CD14-positive monocyte (primary cell): ENCODE data around the gene FGFR4. TPM values are rescaled to one million over a fixed set of nuclear protein-coding genes. Genes with fewer than 3 reads are reported as not detected.

Source experiments
- DNase-seq, 3 donors: peaks; one replicate each; pipeline ENCODE4 v3.0.0-alpha.2; 2011 to 2022
- H2AFZ ChIP-seq: 2 replicates; pipeline ENCODE4 v1.6.0; 2012; ENCODE audit warnings: mild to moderate bottlenecking, low read depth, low read length, inconsistent platforms; ENCODE audit not compliant: insufficient read depth, poor library complexity, severe bottlenecking
- H3K27ac ChIP-seq, 2 donors: 1 replicate in 1 of 2; 2 replicates in 1 of 2; pipeline ENCODE4 v1.5.1; 2012 to 2013; ENCODE audit warnings: low read length in 2 of 2, control low read depth in 1 of 2, inconsistent platforms in 1 of 2, low read depth in 1 of 2, mild to moderate bottlenecking in 1 of 2
- H3K27me3 ChIP-seq, 2 donors: one replicate each; pipeline versions ENCODE4 v1.6.0 to v1.6.1; 2011 to 2013; ENCODE audit warnings: low read length in 2 of 2; ENCODE audit not compliant: control insufficient read depth in 2 of 2, insufficient read depth in 2 of 2
- H3K36me3 ChIP-seq, 2 donors: replicated peaks in 1 of 2; 1 replicate in 1 of 2; 2 replicates in 1 of 2; pipeline versions ENCODE4 v1.5.1 to v1.6.1; 2012 to 2013; ENCODE audit warnings: low read length in 2 of 2, control low read depth in 1 of 2, inconsistent platforms in 1 of 2, mild to moderate bottlenecking in 1 of 2; ENCODE audit not compliant: insufficient read depth in 2 of 2, control insufficient read depth in 1 of 2
- H3K4me1 ChIP-seq, 2 donors: 1 replicate in 1 of 2; 2 replicates in 1 of 2; pipeline versions ENCODE4 v1.5.1 to v1.6.1; 2012 to 2013; ENCODE audit warnings: low read length in 2 of 2, control low read depth in 1 of 2, inconsistent platforms in 1 of 2, mild to moderate bottlenecking in 1 of 2, moderate library complexity in 1 of 2; ENCODE audit not compliant: insufficient read depth in 2 of 2, control insufficient read depth in 1 of 2
- H3K4me2 ChIP-seq: replicated peaks from 2 replicates; pipeline ENCODE3; 2012; ENCODE audit warnings: low read length, moderate library complexity, mild to moderate bottlenecking; ENCODE audit not compliant: poor library complexity, severe bottlenecking; ENCODE audit errors: extremely low read depth
- H3K4me3 ChIP-seq, 3 experiments: fragments of 200-600 bp in 1 of 3; sonication (generic) in 1 of 3; replicated peaks in 1 of 3; 1 replicate in 2 of 3; 2 replicates in 1 of 3; pipeline ENCODE4 v1.5.1; 2011 to 2013; ENCODE audit warnings: low read length in 3 of 3, mild to moderate bottlenecking in 3 of 3, control low read depth in 2 of 3, low read depth in 2 of 3, inconsistent platforms in 1 of 3, moderate library complexity in 1 of 3
- H3K79me2 ChIP-seq: 2 replicates; pipeline ENCODE4 v1.6.0; 2012; ENCODE audit warnings: mild to moderate bottlenecking, control low read depth, inconsistent platforms, low read length, moderate library complexity; ENCODE audit not compliant: insufficient read depth
- H3K9ac ChIP-seq: 2 replicates; pipeline ENCODE4 v1.6.0; 2017; ENCODE audit warnings: low read length, mild to moderate bottlenecking; ENCODE audit not compliant: insufficient read depth, poor library complexity, severe bottlenecking
- H3K9me3 ChIP-seq, 2 donors: replicated peaks in 1 of 2; 1 replicate in 1 of 2; 2 replicates in 1 of 2; pipeline versions ENCODE4 v1.5.1 to v1.6.1; 2012 to 2013; ENCODE audit warnings: low read length in 2 of 2, control low read depth in 1 of 2; ENCODE audit not compliant: control insufficient read depth in 1 of 2, insufficient read depth in 1 of 2
- H4K20me1 ChIP-seq: 2 replicates; pipeline ENCODE4 v1.6.0; 2012; ENCODE audit warnings: mild to moderate bottlenecking, low read length, control low read depth, moderate library complexity; ENCODE audit not compliant: insufficient read depth
- H3K27ac Mint-ChIP-seq, 7 donors: one replicate each; pipeline ENCODE4 v1.8.0; 2020; ENCODE audit warnings: mild to moderate bottlenecking in 7 of 7, mixed read lengths in 7 of 7, moderate library complexity in 6 of 7, inconsistent platforms in 2 of 7
- H3K27me3 Mint-ChIP-seq, 3 donors: one replicate each; pipeline ENCODE4 v1.8.0; 2021 to 2022; ENCODE audit warnings: low read depth in 3 of 3, mild to moderate bottlenecking in 3 of 3, mixed read lengths in 3 of 3, moderate library complexity in 3 of 3, inconsistent platforms in 1 of 3
- H3K36me3 Mint-ChIP-seq, 2 donors: one replicate each; pipeline ENCODE4 v1.8.0; 2020; ENCODE audit warnings: mixed read lengths in 2 of 2, inconsistent platforms in 1 of 2, mild to moderate bottlenecking in 1 of 2
- H3K4me1 Mint-ChIP-seq: one replicate; pipeline ENCODE4 v1.8.0; 2020; ENCODE audit warnings: mild to moderate bottlenecking, mixed read lengths
- H3K4me3 Mint-ChIP-seq, 2 donors: one replicate each; pipeline ENCODE4 v1.8.0; 2020; ENCODE audit warnings: mild to moderate bottlenecking in 2 of 2, mixed read lengths in 2 of 2, moderate library complexity in 1 of 2
- H3K9me3 Mint-ChIP-seq, 7 donors: one replicate each; pipeline ENCODE4 v1.8.0; 2020 to 2022; ENCODE audit warnings: mixed read lengths in 7 of 7, mild to moderate bottlenecking in 6 of 7, moderate library complexity in 6 of 7, inconsistent platforms in 2 of 7
- WGBS: methylation state at CpG from one replicate; pipeline ENCODE4 v1.1.5; 2013; ENCODE audit warnings: missing lambda C conversion rate; ENCODE audit not compliant: insufficient coverage; 5-methylcytosine and 5-hydroxymethylcytosine counted together
- intact Hi-C, 2 donors: fragments of 100-400 bp; cut with micrococcal nuclease; formaldehyde crosslinking; loops; one replicate each; pipeline versions ENCODE4 v1.15.0 to v1.15.1; 2023
- polyA plus RNA-seq, 3 donors: library from polyadenylated mRNA; depleted of rRNA in 1 of 3; unstranded in 2 of 3; stranded (reverse) in 1 of 3; fragments of 300-500 nt in 2 of 3; fragments of >200 nt in 1 of 3; fragmentation: Illumina TruSeq in 2 of 3; gene quantifications; 1 replicate in 2 of 3; 2 replicates in 1 of 3; pipeline ENCODE4 v1.2.3, GENCODE V29; 2012 to 2021
- TF ChIP-seq, protein P1 (sequence below): fragments of 200-600 bp; IDR thresholded peaks from one replicate; pipeline ENCODE4 v1.8.0; 2022; ENCODE audit warnings: antibody characterized with exemption, mild to moderate bottlenecking

FGFR4 gene
- polyA plus RNA-seq, 3 donors: 0.39 TPM; not detected in 2

GRCh38 chr5:177133096-177133852 is 46.6 kb downstream of the FGFR4 start, which contains the start of gene NSD1:
NSD1 (plus strand) TSS chr5:177133773; CDS start chr5:177135104, 1,331 bp downstream.
- Histone ChIP-seq H3K79me2 (peaks cover 44% of the 10 kb centered on the region), H4K20me1 (peaks cover 28% of the 10 kb centered on the region), H3K9ac (peak within 1 kb of the TSS; percentile 96), H3K9me3 (no peaks in the 10 kb centered on the region), H3K27me3 (no peaks in the 10 kb centered on the region), H3K36me3 (peaks cover 24 to 34% of the 10 kb centered on the region in 2 donors), H3K4me2 (peak within 1 kb of the TSS; percentile 85), H2AFZ (peak within 1 kb of the TSS; percentile 97), H3K27ac (peak within 1 kb of the TSS; percentile 82 to 97), H3K4me1 (peaks cover 42 to 62% of the 10 kb centered on the region in 2 donors), H3K4me3 (peak within 1 kb of the TSS; percentile 60 to 84 (median 66))
- H3K4me3 Mint-ChIP-seq: peak within 1 kb of the TSS; percentile 82 to 92
- H3K4me1 Mint-ChIP-seq: peaks cover 43% of the 10 kb centered on the region
- peak; percentile 92 to 95 (median 94) for DNase-seq
- WGBS: 1% methylated on average over 76 of the region's 93 CpGs
- H3K36me3 Mint-ChIP-seq: peaks cover 20 to 27% of the 10 kb centered on the region in 2 donors
- no peaks in the 10 kb centered on the region for H3K27me3 Mint-ChIP-seq
- intact Hi-C loops: no loop called here
- H3K9me3 Mint-ChIP-seq: peaks cover 0 to 2% (median 0%) of the 10 kb centered on the region in 7 donors
- peak within 1 kb of the TSS; percentile 75 to 93 (median 91) for H3K27ac Mint-ChIP-seq
- TF ChIP-seq, protein P1, sequence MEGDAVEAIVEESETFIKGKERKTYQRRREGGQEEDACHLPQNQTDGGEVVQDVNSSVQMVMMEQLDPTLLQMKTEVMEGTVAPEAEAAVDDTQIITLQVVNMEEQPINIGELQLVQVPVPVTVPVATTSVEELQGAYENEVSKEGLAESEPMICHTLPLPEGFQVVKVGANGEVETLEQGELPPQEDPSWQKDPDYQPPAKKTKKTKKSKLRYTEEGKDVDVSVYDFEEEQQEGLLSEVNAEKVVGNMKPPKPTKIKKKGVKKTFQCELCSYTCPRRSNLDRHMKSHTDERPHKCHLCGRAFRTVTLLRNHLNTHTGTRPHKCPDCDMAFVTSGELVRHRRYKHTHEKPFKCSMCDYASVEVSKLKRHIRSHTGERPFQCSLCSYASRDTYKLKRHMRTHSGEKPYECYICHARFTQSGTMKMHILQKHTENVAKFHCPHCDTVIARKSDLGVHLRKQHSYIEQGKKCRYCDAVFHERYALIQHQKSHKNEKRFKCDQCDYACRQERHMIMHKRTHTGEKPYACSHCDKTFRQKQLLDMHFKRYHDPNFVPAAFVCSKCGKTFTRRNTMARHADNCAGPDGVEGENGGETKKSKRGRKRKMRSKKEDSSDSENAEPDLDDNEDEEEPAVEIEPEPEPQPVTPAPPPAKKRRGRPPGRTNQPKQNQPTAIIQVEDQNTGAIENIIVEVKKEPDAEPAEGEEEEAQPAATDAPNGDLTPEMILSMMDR: no peak

- peaks cover 34 to 54% of the 10 kb centered on the region in 2 donors for H3K4me1 ChIP-seq
- peak; percentile 40 to 62 (median 52) for DNase-seq
- no peaks in the 10 kb centered on the region for H3K9me3 Mint-ChIP-seq
Measured at GRCh38 chr5:177133853-177134696, 47.4 kb downstream of the FGFR4 start.

More at GRCh38 chr5:177133853-177134696, 47.4 kb downstream of the FGFR4 start:
- H3K27me3 Mint-ChIP-seq: no peaks in the 10 kb centered on the region
- peaks cover 35% of the 10 kb centered on the region for H3K4me1 Mint-ChIP-seq
- H3K27ac Mint-ChIP-seq: peak overlapping the region; percentile 75 to 91 (median 89)
- H4K20me1 ChIP-seq: peaks cover 36% of the 10 kb centered on the region
- no peaks in the 10 kb centered on the region for H3K27me3 ChIP-seq
- peaks cover 20 to 34% of the 10 kb centered on the region in 2 donors for H3K36me3 Mint-ChIP-seq
- peak overlapping the region; percentile 63 to 86 for H3K27ac ChIP-seq
- peaks cover 52% of the 10 kb centered on the region for H3K79me2 ChIP-seq
- H3K9ac ChIP-seq: peak overlapping the region; percentile 96
- TF ChIP-seq, protein P1: no peak
- H3K9me3 ChIP-seq: no peaks in the 10 kb centered on the region
- H3K4me3 Mint-ChIP-seq: peak overlapping the region; percentile 82 to 92
- peaks cover 24 to 39% of the 10 kb centered on the region in 2 donors for H3K36me3 ChIP-seq
- WGBS: under 1% methylated on average over 54 of the region's 83 CpGs
- H3K4me3 ChIP-seq: peak overlapping the region; percentile 57 to 84 (median 66)
- peak overlapping the region; percentile 85 for H3K4me2 ChIP-seq
- peak overlapping the region; percentile 91 for H2AFZ ChIP-seq
- intact Hi-C loops: loop anchor here in 1 of 2 donors (2.0 kb wide), 1 partner anchor 17 kb away; no protein-coding TSS in a partner anchor
